ENCODE results near the gene FCF1.
A peak's percentile ranks its signal among the peaks of the same experiment; 100 is the strongest.
"Not testable (repeated sequence)": the region's sequence is repeated elsewhere in the genome, so short reads cannot be mapped to it uniquely, and the experiment has no call there.

FCF1 gene

DNA sequence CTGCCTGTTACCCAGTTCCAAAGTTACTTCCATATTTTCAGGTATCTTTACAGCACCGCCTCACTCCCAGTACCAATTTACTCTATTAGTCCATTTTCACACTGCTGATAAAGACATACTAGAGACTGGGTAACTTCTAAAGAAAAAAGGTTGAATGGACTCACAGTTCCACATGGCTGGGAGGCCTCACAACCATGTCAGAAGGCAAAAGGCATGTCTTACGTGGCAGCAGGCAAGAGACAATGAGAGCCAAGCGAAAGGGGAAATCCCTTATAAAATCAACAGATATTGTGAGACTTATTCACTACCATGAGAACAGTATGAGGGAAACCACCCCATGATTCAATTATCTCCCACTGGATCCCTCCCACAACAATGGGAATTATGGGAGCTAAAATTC is 9.9 kb upstream of the FCF1 start:
- DNase-seq, result no peak

DNA sequence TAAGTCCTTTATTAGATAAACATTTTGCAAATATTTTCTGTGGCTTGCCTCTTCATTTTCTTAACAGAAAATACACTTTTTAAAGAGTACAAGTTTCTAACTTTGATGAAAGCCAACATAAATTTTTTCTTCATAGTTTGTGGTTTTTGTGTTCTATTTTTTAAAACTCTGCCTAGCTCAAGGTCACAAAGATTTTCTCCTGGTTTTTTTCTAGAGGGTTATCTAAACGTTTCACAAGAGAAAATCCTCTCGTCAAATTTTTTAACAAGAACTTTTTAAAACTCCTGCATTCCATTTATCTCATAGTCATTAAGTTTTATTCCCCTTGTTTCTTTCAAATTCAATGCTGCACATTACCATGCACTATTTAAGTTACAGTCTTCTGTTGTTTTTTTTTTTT is 8.3 kb upstream of the FCF1 start:
- no peak for DNase-seq

DNA sequence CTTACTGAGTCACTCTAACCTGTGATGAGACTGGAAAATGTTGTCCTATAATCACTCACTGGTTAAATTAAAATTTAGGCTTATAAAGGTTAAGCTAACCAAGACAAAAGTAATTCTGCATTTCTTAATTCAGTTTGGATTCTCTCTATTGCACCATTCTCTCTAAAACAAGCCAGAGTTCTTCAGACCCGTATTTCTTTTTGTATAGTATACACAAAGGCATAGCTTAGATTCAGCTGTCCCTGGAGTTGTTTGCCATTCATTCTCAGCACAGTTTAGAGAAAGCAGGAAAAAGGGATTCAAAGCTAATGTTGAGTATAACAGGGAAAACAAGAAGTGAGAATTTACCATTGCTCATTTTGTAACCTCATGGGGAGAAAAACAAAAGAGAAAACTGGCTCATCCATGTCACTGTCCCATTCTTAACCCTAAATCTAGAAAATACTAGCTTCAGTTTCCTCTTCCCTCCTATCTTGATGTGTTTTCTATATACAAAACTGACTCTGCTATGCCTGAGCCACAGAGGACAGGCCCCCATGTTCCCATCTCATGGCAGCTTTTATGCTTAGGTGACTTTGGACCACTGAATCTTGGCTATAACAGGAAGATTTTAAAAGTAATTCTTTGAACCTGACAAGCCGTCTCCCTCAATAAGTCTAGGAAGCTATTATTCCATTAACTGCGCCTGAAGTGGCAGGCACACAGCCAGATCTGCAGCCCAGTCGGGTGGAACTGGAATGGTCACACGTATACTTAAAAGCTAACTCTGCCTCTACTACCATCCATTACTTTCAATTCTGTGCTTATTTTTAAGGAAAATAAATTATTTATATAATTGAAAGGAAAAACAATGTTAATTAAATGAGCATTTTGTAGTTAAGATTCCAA is 7.1 kb upstream of the FCF1 start:
- no peak for DNase-seq

DNA sequence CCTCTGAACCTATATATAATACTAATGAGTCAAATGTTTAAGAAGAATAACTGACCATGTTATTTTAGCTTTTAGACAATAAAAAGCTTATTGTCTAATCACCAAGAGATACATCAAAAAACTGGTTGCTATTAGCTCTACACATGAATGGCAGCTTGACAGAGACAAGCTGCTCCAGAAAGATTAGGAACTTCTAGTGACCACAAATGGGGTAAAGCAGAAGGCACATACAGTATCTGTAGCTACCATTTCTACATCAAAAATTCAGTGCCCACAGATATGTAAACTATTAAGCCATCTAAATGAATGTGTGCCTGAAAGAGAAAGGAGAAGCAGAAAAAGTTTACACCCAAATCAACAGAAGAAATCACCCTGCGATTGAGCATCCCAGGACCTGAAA is 2.5 kb upstream of the FCF1 start:
- no peak for DNase-seq

DNA sequence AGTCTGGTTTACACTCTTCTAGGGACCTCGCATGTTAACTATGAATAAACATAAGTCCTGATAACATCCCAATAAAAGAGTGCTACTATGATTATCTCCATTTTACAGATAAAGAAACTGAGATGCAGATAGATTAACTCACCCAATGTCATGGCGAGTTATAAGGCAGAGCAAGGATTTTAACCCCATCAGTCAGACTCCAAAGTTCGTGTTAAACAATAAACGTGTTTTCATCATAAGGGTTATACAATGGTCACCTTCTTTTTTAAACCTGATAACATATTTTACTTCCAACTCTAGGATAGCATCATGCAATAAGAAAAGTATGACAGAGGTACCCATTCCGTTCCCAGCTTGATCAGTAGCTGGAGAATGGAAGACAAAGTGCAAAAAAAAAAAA is 1.3 kb upstream of the FCF1 start:
- DNase-seq, result no peak

DNA sequence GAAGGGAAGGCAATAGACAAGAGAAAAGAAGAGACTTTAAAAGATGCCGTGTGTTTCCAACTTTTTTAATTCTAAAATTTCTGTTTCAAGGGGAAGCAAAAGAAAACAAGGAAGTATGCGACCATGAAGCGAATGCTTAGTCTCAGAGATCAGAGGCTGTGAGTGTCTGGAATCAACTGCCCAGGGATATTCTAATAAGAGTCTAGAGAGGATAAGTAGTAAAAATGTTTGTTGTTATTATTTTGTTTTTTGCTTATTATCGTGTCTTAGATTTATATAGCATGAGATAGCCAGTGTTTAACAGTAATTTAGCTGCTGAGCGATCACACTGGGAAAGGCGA is 421 bp downstream of the FCF1 start:
- no peak for DNase-seq

DNA sequence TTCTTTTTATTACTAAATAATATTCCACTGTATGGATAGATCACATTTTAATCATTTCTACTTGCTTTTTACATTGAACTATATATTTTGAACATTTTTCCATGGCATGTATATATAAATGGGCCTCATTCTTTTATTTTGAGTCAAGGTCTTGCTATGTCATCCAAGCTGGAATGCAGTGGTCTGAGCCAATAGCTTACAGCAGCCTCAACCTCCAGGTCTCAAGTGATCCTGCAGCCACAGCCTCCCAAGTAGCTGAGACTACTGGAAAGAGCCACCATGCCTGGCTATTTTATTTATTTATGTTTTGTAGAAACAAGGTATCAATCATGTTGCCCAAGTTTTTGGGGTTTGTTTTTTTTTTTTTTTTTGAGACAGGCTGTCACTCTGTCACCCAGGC is 7.6 kb downstream of the FCF1 start:
- no peak for DNase-seq

DNA sequence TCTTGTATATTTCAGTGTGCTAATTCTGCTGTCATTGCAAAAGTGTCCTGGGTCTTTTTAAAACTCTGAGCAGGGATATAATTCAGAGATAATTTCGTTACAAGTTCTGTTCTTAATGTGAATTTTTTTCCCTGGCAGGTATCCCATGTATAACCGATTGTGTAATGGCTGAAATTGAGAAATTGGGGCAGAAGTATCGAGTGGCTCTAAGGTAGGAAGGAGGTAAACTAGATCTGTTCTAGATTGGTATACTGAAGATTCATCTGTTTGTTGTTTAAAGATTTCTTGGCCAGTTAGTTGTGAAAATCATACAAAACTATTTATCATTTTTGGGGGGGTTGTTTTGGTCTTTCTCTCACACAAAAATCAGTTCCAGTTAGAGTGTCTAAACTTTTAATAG is 10.2 kb downstream of the FCF1 start:
- no peak for DNase-seq

DNA sequence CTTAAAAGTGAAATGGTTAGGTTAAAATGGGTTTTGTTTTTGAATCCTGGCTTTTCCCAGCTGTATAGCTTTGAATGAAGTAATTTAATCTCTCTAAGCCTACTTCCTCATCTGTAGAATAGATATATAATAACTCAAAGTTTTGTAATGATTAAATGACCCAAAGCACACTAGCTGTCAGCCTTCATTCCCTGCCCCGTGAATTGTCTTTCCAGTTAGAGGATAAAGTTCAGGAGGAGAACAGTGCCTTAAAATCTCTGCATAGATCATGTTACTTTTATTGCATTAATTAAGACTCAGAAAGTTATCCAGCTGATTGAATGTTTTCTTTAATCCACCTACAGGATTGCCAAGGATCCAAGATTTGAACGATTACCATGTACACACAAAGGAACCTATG is 19.4 kb downstream of the FCF1 start:
- no peak for DNase-seq

DNA sequence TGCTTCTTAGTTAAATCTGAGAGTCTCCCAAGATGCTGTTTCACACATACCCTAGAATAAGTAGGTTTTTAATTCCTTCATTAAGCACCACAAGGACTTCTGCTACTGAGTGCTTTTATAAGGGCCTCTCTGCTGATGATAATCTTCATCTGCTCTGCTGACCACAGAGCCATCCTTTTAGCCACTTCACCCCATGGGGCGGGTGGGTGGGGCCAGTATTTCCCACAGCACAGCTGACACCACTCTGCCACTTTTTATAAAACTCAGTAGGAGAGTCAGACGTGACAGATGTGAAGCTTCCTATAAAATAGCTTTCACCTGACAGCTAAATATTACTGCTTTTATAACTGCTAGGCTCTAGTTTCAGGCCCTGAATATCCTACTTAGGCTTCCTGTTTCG is 20.3 kb downstream of the FCF1 start:
- no peak for DNase-seq

DNA sequence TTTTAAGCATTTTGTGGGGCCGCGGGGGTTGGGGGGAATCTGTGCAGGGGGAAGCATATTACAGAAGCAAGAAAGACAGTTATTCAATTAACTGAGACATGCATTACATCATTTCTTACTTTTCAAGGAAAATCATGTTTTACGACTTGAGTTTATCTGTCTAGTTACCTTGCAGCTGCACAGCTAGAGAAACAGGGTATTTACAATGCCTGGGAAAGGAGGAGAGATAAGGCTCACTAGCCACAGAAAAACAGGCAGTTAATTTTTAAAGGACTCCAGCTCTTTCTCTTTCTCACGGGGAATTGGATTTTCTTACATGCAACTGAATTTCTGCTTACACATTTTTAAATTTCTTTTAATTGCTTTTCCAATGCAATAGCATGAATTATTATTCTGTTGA is 22.2 kb downstream of the FCF1 start:
- DNase-seq, result no peak

DNA sequence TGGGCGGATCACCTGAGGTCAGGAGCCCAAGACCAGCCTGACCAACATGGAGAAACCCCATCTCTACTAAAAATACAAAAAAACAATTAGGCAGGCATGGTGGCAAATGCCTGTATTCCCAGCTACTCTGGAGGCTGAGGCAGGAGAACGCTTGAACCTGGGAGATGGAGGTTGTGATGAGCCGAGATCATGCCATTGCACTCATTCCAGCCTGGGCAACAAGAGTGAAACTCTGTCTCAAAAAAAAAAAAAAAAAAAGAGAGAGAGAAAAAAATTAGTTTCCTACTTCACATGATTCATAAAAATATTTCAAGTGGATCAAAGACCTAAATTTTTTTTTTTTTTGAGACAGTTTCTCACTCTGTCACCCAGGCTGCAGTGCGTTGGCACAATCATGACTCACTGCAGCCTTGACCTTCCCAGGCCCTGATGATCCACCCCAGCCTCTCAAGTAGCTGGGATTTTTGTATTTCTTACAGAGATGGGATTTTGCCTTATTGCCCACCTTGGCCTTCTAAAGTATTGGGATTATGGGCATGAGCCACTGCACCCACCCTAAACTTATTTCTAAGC is 24.9 kb downstream of the FCF1 start:
- DNase-seq, result no peak

DNA sequence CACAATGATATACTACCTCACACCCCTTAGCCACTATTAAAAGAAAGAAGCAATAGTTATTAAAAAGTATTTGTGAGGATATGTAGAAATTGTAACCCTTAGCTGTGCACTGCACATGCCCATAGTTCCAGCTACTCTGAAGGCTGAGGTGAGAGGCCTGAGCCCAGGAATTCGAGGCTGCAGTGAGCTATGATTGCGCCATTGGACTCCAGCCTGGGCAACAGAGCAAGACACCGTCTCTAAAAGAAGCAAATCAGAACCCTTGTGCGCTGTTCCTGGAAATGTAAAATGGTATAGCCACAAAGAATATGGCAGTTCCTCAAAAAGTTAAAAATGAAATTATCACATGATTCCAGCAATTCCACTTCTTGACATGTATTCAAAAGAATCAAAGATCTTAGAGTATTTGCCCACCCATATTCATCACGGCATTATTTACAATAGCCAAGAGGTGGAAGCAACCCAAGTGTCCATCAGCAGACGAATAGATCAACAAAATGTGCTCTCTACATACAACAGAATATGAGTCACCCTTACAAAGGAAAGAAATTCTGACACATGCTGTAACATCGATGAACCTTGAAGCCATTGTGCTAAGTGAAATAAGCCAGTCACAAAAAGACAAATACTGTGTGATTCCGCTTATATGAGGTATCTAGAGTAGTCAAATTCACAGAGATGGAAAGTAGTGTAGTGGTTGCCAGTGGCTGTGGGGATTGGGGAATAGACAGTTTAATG is 26.5 kb downstream of the FCF1 start:
- DNase-seq, result no peak

DNA sequence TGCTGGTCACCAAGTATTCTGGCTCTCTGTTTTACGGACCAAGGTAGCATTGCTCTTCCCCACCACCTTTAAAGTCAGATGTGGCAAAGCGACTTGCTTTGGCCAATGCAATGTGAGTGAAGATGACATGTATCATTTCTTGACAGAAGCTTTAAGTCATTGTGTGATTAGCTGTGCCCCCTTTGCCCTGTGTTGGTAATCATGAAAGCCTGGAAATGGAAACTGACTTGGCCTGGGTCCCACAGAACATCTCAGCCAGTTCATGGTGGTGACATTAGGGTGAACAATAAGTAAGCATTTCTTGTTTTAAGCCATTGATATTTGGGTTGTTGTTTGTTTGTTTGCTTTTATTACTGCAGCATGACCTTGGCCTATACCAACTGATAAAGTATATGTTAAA is 34.3 kb downstream of the FCF1 start:
- DNase-seq, result no peak

DNA sequence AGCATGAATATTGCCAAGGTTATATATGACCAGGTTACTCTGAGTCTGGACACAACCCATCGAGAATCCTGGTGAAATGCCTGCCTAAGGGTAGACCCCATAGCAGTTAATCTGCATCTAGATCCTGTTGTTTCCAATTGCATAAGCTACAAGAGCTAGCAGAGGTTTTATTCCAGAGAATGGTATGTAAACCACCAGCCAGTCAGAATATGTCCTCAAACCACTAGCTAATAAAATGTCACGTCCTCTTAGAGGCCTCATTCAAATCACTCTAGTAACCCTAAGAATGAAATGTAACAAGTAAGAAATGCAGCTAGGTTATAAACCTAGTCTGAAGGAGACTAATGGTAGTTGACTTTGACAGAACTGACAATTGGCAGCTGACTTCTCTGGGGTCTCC is 41.2 kb downstream of the FCF1 start:
- DNase-seq, result no peak

DNA sequence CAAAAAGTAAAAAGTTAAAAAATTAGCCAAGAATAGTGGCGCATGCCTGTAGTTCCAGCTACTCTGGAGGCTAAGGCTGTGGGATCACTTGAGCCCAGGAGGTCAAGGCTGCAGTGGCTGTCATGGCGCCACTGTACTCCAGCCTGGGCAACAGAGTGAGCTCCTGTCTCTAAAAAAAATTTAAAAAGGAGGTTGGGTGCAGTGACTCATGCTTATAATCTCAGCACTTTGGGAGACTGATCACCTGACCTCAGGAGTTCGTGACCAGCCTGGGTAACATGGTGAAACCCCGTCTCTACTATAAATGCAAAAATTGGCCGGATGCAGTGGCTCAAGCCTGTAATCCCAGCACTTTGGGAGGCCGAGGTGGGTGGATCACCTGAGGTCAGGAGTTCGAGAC is 42.0 kb downstream of the FCF1 start:
- DNase-seq, result no peak

DNA sequence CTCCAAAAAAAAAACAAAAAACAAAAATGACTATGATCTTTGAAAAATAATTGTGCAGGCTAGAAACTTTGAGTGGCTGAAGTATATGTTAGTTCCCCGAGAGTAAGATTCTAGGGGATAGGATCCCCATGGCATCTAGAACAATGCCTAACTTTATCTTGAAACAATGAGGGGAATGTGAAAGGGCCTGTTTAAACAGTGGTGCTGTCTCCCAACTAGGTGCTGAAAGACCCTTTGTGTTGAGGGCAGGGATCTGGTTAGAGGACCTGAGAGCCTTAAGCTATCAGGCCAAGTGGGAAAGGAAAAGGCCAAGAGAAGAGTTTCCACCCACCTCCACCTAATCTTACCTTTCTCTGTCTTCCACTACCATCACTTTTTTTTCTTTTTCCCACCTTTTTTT is 43.4 kb downstream of the FCF1 start:
- no peak for DNase-seq

DNA sequence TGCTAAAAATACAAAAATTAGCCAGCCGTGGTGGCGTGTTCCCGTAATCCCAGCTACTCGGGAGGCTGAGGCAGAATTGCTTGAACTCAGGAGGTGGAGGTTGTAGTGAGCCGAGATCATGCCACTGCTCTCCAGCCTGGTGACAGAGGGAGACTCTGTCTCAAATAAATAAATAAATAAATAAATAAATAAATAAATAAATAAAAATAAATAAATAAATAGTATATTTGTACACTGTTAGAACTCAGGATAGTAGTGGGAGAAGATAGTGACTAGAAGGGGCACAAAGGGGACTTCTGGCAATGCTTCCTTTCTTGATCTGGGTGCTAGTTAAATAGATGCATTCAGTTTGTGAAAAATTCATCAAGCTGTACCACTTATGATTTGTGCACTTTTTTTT is 45.6 kb downstream of the FCF1 start:
- not testable (repeated sequence) for DNase-seq

DNA sequence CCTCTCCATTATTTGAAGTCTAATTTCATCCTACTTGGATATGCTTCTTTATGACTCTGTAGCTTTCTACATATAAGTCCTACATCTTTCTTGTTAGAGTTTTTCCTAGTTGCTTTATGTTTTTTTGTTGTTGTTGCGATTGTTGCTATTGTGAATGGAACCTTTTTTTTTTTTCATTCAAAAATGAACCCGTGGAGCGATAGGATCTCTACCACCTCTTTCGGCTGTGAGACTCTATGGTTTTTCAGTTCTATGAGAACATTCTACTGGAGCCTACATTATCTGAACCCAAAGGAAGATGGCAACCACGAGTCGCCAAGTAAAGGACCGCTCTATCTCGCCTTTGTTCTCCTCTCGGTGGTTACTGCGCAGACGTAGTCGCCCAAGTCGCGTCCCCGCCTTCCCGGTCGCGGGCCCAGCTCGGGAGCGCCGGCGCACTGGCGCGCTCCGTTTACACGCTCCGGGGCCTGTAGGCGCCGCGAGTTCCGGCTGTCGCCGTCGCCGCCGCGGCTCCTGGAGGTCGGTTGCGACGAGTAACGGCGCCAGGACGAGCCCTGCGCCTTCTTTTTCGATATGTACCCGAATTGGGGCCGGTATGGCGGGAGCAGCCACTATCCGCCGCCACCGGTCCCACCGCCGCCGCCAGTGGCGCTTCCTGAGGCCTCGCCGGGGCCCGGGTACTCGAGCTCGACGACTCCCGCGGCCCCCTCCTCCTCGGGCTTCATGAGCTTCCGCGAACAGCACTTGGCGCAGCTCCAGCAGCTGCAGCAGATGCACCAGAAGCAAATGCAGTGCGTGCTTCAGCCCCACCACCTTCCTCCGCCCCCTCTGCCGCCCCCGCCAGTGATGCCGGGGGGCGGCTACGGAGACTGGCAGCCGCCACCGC is 50.2 kb downstream of the FCF1 start, which contains the start of gene YLPM1:
YLPM1 (plus strand) TSS at position 400 of the 886 bp plus-strand sequence; CDS start at position 574, 174 bp downstream.
- DNase-seq, result peak; percentile 97

DNA sequence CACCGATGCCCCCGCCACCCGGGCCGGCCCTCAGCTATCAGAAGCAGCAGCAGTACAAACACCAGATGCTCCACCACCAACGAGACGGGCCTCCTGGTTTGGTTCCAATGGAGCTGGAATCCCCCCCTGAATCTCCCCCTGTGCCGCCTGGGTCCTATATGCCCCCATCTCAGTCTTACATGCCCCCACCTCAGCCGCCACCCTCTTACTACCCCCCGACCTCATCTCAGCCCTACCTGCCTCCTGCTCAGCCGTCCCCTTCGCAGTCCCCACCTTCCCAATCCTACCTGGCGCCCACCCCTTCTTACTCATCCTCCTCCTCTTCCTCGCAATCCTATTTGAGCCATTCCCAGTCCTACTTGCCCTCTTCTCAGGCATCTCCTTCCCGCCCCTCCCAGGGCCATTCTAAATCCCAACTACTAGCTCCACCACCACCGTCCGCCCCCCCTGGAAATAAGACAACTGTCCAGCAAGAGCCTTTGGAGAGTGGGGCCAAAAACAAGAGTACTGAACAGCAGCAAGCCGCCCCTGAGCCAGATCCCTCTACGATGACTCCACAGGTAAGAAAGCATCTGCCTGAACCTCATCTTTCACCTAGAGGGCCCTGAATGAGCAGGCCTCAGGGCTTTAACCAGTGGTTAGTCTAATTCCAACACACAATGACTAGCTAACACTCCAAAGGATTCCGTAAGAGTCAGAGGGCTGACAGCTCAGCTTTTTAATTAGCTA is 51.0 kb downstream of the FCF1 start:
- DNase-seq, result peak; percentile 68

DNA sequence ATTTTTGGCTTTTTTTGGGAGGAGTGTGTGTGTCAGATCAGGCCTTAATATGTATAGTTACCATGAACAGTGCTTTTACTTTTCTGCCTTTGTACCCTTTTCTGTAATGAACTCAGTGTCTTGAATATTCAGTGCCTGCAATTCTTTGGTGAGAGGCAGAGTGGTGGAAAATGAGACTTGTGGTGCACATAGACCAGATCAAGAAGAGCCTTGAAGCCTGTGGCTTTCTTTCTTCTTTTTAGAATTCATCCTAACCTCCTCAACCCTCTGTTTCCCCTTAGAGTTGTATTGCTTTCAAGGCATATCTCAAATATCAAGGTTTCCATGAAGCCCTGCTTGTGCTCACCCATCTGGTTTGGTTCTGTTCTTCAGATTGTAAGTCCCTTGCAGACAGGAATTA is 52.8 kb downstream of the FCF1 start:
- no peak for DNase-seq

DNA sequence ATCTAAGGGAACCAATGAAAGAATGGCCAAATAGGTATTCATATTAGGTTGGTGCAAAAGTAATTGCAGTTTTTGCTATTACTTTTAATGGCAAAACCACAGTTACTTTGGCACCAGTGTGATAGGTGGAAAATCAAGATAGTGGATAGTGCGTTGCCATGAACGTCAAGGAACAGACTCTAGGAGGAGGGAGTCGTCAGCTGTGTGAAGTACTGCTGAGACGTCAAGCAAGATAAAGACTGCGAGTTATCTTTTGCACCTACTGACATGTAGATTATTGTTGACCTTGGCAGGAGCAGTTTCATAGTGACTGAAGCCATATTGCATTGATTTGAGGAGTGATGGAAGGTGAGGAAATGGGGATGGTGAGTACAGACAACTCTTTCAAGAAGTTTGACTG is 58.5 kb downstream of the FCF1 start:
- DNase-seq, result no peak
